Measurements from ENCODE around the gene TBCEL.

The TBCEL gene

DNA sequence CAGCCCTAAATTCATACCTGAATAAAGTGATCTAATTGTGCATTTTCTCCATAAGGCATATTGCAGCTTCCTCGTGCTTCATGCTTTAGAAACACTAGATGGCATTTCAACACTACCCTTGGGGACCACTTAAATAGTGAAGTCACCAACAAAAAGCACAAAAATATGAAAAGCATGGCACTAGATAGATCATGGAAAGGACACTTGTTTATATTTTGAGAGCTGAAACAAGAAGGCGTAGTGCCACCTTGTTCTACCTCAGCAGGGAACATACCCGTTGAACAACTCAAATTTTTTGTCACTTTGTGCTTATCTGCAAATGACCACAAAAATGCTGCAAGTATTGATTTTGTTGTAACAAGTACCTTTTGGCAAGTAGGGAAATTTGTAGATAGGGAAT, 8.6 kb downstream of the TBCEL start:
- H2BK5ac ChIP-seq (ENCODE audit: low read depth, low read length, poor library complexity, severe bottlenecking): no peak overlapping the region
- H3K36me3 ChIP-seq (ENCODE audit: control insufficient read depth in 1 of 2, insufficient read depth in 2 of 2, low read depth in 1 of 2, low read length in 2 of 2): no peaks in the 10 kb centered on the region
- no peak overlapping the region for H3K27ac ChIP-seq (ENCODE audit: low read length, poor library complexity, severe bottlenecking)
- H2AFZ ChIP-seq (ENCODE audit: low read depth, low read length): no peak overlapping the region
- no peak overlapping the region for H3K4me2 ChIP-seq (ENCODE audit: low read length, poor library complexity, severe bottlenecking)
- H3K4me1 ChIP-seq (ENCODE audit: control insufficient read depth, insufficient read depth, low read depth, low read length): no peaks in the 10 kb centered on the region
- DNase-seq: no peak
- H3K23ac ChIP-seq (ENCODE audit: low read length in 2 of 2): no peak overlapping the region
- H2BK120ac ChIP-seq (ENCODE audit: low read depth, low read length): no peak overlapping the region
- no peak overlapping the region for H3K18ac ChIP-seq (ENCODE audit: low read depth in 1 of 2, low read length in 2 of 2)
- H2BK15ac ChIP-seq (ENCODE audit: low read depth, poor library complexity, severe bottlenecking): no peak overlapping the region
- H3K9ac ChIP-seq (ENCODE audit: low read length): no peak overlapping the region
- H3K4ac ChIP-seq (ENCODE audit: low read depth in 1 of 2, low read length in 2 of 2): no peak overlapping the region
- WGBS: 92% methylated on average over 3 of the region's 3 CpGs
- no peak overlapping the region for H3K4me3 ChIP-seq (ENCODE audit: insufficient read depth in 1 of 2, low read depth in 1 of 2, low read length in 2 of 2)
- no peak overlapping the region for H4K8ac ChIP-seq (ENCODE audit: low read length)
- no peaks in the 10 kb centered on the region for H3K27me3 ChIP-seq (ENCODE audit: control insufficient read depth in 1 of 2, insufficient read depth in 1 of 2, low read length in 2 of 2)
- H3K14ac ChIP-seq (ENCODE audit: low read length in 2 of 2): no peak overlapping the region
- H3K79me1 ChIP-seq (replicated peaks; ENCODE audit: low read length, poor library complexity, severe bottlenecking): peaks cover 20% of the 10 kb centered on the region
- H2BK12ac ChIP-seq (ENCODE audit: low read length in 2 of 2): no peak overlapping the region
- H2AK5ac ChIP-seq (ENCODE audit: low read length, severe bottlenecking): no peak overlapping the region
- no peak overlapping the region for H4K91ac ChIP-seq (ENCODE audit: low read length)
- no peaks in the 10 kb centered on the region for H3K9me3 ChIP-seq (ENCODE audit: control insufficient read depth, low read length)

DNA sequence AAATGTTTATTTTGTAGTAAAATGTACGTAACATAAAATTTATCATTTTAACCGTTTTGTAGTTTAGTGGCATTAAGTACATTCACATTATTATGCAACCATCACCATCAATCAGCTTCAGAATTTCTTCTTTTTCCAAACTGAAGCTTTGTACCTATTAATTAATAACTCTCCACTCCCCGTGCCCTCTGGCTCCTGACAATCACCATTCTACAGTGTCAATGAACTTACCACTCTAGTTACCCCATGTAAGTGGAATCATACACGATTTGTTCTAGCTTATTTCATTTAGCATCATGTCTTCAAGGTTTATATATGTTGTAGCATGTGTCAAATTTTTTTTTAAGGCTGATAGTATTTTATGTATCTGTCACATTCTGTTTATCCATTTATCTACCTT, 9.7 kb downstream of the TBCEL start:
- Histone ChIP-seq H3K4ac (ENCODE audit: low read depth in 1 of 2, low read length in 2 of 2) (no peak overlapping the region), H3K4me2 (ENCODE audit: low read length, poor library complexity, severe bottlenecking) (no peak overlapping the region), H3K4me3 (ENCODE audit: insufficient read depth in 1 of 2, low read depth in 1 of 2, low read length in 2 of 2) (no peak overlapping the region), H3K27ac (ENCODE audit: low read length, poor library complexity, severe bottlenecking) (no peak overlapping the region), H2AFZ (ENCODE audit: low read depth, low read length) (no peak overlapping the region), H3K9me3 (ENCODE audit: control insufficient read depth, low read length) (no peaks in the 10 kb centered on the region), H4K8ac (ENCODE audit: low read length) (no peak overlapping the region), H3K18ac (ENCODE audit: low read depth in 1 of 2, low read length in 2 of 2) (no peak overlapping the region), H3K27me3 (ENCODE audit: control insufficient read depth in 1 of 2, insufficient read depth in 1 of 2, low read length in 2 of 2) (no peaks in the 10 kb centered on the region), H3K23ac (ENCODE audit: low read length in 2 of 2) (no peak overlapping the region), H3K4me1 (ENCODE audit: control insufficient read depth, insufficient read depth, low read depth, low read length) (peaks cover 1% of the 10 kb centered on the region), H3K36me3 (ENCODE audit: control insufficient read depth in 1 of 2, insufficient read depth in 2 of 2, low read depth in 1 of 2, low read length in 2 of 2) (no peaks in the 10 kb centered on the region), H2BK120ac (ENCODE audit: low read depth, low read length) (no peak overlapping the region), H2AK5ac (ENCODE audit: low read length, severe bottlenecking) (no peak overlapping the region), H3K9ac (ENCODE audit: low read length) (no peak overlapping the region), H2BK5ac (ENCODE audit: low read depth, low read length, poor library complexity, severe bottlenecking) (no peak overlapping the region), H2BK15ac (ENCODE audit: low read depth, poor library complexity, severe bottlenecking) (no peak overlapping the region), H2BK12ac (ENCODE audit: low read length in 2 of 2) (no peak overlapping the region), H3K79me1 (replicated peaks; ENCODE audit: low read length, poor library complexity, severe bottlenecking) (peaks cover 16% of the 10 kb centered on the region), H3K14ac (ENCODE audit: low read length in 2 of 2) (no peak overlapping the region), H4K91ac (ENCODE audit: low read length) (no peak overlapping the region)
- WGBS: 100% methylated on average over 3 of the region's 4 CpGs
- no peak for DNase-seq

DNA sequence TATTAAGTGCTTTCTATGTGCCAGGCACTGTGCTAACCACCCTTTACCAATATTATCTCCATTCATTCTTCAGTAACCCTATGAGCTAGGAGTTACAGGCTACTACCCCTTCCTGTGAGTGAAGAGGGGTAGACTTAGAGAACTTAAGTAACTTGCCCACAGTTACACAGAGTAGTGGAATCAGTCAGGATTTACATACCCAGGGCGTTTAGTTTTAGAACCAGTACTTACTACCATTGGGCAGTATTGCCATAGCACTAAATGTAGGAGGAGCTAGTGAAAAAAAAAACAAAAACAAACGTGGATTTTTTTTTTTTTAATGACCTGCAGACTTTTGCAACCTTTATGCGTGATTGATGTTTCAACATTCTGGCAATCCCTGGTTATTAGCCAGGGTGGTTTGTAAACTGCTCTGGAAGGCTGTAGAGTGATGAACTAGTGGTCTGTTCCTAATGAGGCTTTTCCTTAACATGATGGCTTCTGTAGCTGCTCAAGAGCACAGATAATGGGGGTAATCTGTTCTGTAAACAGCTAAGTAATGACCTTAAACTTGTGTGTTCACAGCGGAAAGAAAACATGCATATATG, 11.4 kb downstream of the TBCEL start:
- H2BK5ac ChIP-seq (ENCODE audit: low read depth, low read length, poor library complexity, severe bottlenecking): no peak overlapping the region
- H3K23ac ChIP-seq (ENCODE audit: low read length in 2 of 2): no peak overlapping the region
- no peak overlapping the region for H4K8ac ChIP-seq (ENCODE audit: low read length)
- WGBS: 57% methylated on average over 3 of the region's 4 CpGs
- H3K4me1 ChIP-seq (ENCODE audit: control insufficient read depth, insufficient read depth, low read depth, low read length): peaks cover 1% of the 10 kb centered on the region
- H3K4me3 ChIP-seq (ENCODE audit: insufficient read depth in 1 of 2, low read depth in 1 of 2, low read length in 2 of 2): no peak overlapping the region
- peak; percentile 62 for DNase-seq
- no peak overlapping the region for H3K4me2 ChIP-seq (ENCODE audit: low read length, poor library complexity, severe bottlenecking)
- H3K4ac ChIP-seq (ENCODE audit: low read depth in 1 of 2, low read length in 2 of 2): no peak overlapping the region
- no peak overlapping the region for H3K9ac ChIP-seq (ENCODE audit: low read length)
- no peak overlapping the region for H4K91ac ChIP-seq (ENCODE audit: low read length)
- H2BK15ac ChIP-seq (ENCODE audit: low read depth, poor library complexity, severe bottlenecking): no peak overlapping the region
- H3K27ac ChIP-seq (ENCODE audit: low read length, poor library complexity, severe bottlenecking): no peak overlapping the region
- H2AK5ac ChIP-seq (ENCODE audit: low read length, severe bottlenecking): no peak overlapping the region
- peaks cover 0 to 4% of the 10 kb centered on the region in 2 experiments for H3K36me3 ChIP-seq (ENCODE audit: control insufficient read depth in 1 of 2, insufficient read depth in 2 of 2, low read depth in 1 of 2, low read length in 2 of 2)
- no peak overlapping the region for H2BK12ac ChIP-seq (ENCODE audit: low read length in 2 of 2)
- H3K79me1 ChIP-seq (replicated peaks; ENCODE audit: low read length, poor library complexity, severe bottlenecking): peaks cover 15% of the 10 kb centered on the region
- no peak overlapping the region for H3K14ac ChIP-seq (ENCODE audit: low read length in 2 of 2)
- H3K9me3 ChIP-seq (ENCODE audit: control insufficient read depth, low read length): no peaks in the 10 kb centered on the region
- H3K27me3 ChIP-seq (ENCODE audit: control insufficient read depth in 1 of 2, insufficient read depth in 1 of 2, low read length in 2 of 2): no peaks in the 10 kb centered on the region
- H2AFZ ChIP-seq (ENCODE audit: low read depth, low read length): no peak overlapping the region
- no peak overlapping the region for H3K18ac ChIP-seq (ENCODE audit: low read depth in 1 of 2, low read length in 2 of 2)
- H2BK120ac ChIP-seq (ENCODE audit: low read depth, low read length): no peak overlapping the region

DNA sequence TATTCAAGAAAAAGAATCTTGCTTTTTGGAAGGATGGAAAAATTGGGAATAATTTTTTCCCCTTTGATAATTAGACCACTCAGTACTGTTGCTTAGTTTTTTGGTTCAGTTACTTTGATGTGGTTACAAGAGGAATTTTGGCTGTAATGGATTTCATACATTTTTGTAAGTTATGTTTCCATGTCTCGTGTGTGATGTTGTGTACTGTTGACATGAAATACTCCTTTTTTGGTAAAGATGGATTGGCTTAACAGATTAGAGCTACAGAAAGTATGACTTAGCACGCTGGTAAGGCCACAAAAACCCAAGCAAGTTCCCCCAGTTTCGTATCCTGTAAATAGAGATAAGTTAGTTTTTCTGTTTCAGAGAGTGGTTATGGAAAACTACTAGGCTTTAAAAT, 11.9 kb downstream of the TBCEL start:
- no peak overlapping the region for H3K4me3 ChIP-seq (ENCODE audit: insufficient read depth in 1 of 2, low read depth in 1 of 2, low read length in 2 of 2)
- no peak overlapping the region for H2AK5ac ChIP-seq (ENCODE audit: low read length, severe bottlenecking)
- no peak overlapping the region for H2BK120ac ChIP-seq (ENCODE audit: low read depth, low read length)
- H3K4ac ChIP-seq (ENCODE audit: low read depth in 1 of 2, low read length in 2 of 2): no peak overlapping the region
- peak; percentile 54 for DNase-seq
- H3K36me3 ChIP-seq (ENCODE audit: control insufficient read depth in 1 of 2, insufficient read depth in 2 of 2, low read depth in 1 of 2, low read length in 2 of 2): peaks cover 0 to 4% of the 10 kb centered on the region in 2 experiments
- no peaks in the 10 kb centered on the region for H3K27me3 ChIP-seq (ENCODE audit: control insufficient read depth in 1 of 2, insufficient read depth in 1 of 2, low read length in 2 of 2)
- H3K79me1 ChIP-seq (replicated peaks; ENCODE audit: low read length, poor library complexity, severe bottlenecking): peaks cover 15% of the 10 kb centered on the region
- no peaks in the 10 kb centered on the region for H3K9me3 ChIP-seq (ENCODE audit: control insufficient read depth, low read length)
- H2BK12ac ChIP-seq (ENCODE audit: low read length in 2 of 2): no peak overlapping the region
- H2AFZ ChIP-seq (ENCODE audit: low read depth, low read length): no peak overlapping the region
- H2BK5ac ChIP-seq (ENCODE audit: low read depth, low read length, poor library complexity, severe bottlenecking): no peak overlapping the region
- no peak overlapping the region for H4K8ac ChIP-seq (ENCODE audit: low read length)
- H3K4me2 ChIP-seq (ENCODE audit: low read length, poor library complexity, severe bottlenecking): no peak overlapping the region
- no peak overlapping the region for H2BK15ac ChIP-seq (ENCODE audit: low read depth, poor library complexity, severe bottlenecking)
- H3K14ac ChIP-seq (ENCODE audit: low read length in 2 of 2): no peak overlapping the region
- no peak overlapping the region for H3K23ac ChIP-seq (ENCODE audit: low read length in 2 of 2)
- H3K27ac ChIP-seq (ENCODE audit: low read length, poor library complexity, severe bottlenecking): no peak overlapping the region
- peaks cover 1% of the 10 kb centered on the region for H3K4me1 ChIP-seq (ENCODE audit: control insufficient read depth, insufficient read depth, low read depth, low read length)
- no peak overlapping the region for H3K18ac ChIP-seq (ENCODE audit: low read depth in 1 of 2, low read length in 2 of 2)
- H4K91ac ChIP-seq (ENCODE audit: low read length): no peak overlapping the region
- no peak overlapping the region for H3K9ac ChIP-seq (ENCODE audit: low read length)
- WGBS: 71% methylated on average over 3 of the region's 3 CpGs
